Neural progenitor cell (in vitro differentiated cells): ENCODE results near the gene PPM1L.

Experiments used
- CTCF ChIP-seq: fragments of 200-600 bp; sonication (generic); IDR thresholded peaks from 2 replicates; pipeline ENCODE4 v1.5.1; 2017; ENCODE audit warnings: antibody characterized with exemption, mild to moderate bottlenecking
- EZH2 ChIP-seq: fragments of 200-600 bp; sonication (generic); IDR thresholded peaks from 2 replicates; pipeline ENCODE4 v1.6.1; 2017; ENCODE audit warnings: antibody characterized with exemption, mild to moderate bottlenecking, moderate library complexity

- TF ChIP-seq EZH2 (no peak), CTCF (no peak)
Observed at GRCh38 chr3:160916472-160916871, 160.4 kb downstream of the PPM1L start.
